GM19099 (cell line): ENCODE data around the gene CDH13.

Experiments used
- POLR2A ChIP-seq: IDR thresholded peaks from 3 replicates; pipeline ENCODE4 v1.6.1; 2011; ENCODE audit warnings: low read depth; ENCODE audit not compliant: insufficient read length; ENCODE audit errors: extremely low read depth

Gene CDH13

GRCh38 chr16:83296505-83296904, 669.7 kb downstream of the CDH13 start:
- no peak for TF ChIP-seq POLR2A

GRCh38 chr16:83298541-83298940, 671.8 kb downstream of the CDH13 start:
- TF ChIP-seq POLR2A = no peak

GRCh38 chr16:83300326-83300725, 673.6 kb downstream of the CDH13 start:
- TF ChIP-seq POLR2A = no peak

GRCh38 chr16:83301971-83302370, 675.2 kb downstream of the CDH13 start:
- TF ChIP-seq POLR2A = no peak

GRCh38 chr16:83302853-83303252, 676.1 kb downstream of the CDH13 start:
- no peak for TF ChIP-seq POLR2A

GRCh38 chr16:83305092-83305491, 678.3 kb downstream of the CDH13 start:
- no peak for TF ChIP-seq POLR2A

- no peak for TF ChIP-seq POLR2A
Observed at GRCh38 chr16:83306961-83307593, 680.3 kb downstream of the CDH13 start.

- TF ChIP-seq POLR2A = no peak
Observed at GRCh38 chr16:83307594-83307992, 680.8 kb downstream of the CDH13 start.

- no peak for TF ChIP-seq POLR2A
Observed at GRCh38 chr16:83308414-83308813, 681.6 kb downstream of the CDH13 start.

GRCh38 chr16:83310816-83311215, 684.0 kb downstream of the CDH13 start:
- TF ChIP-seq POLR2A = no peak

- TF ChIP-seq POLR2A = no peak
Observed at GRCh38 chr16:83312015-83312717, 685.4 kb downstream of the CDH13 start.

GRCh38 chr16:83312718-83313245, 686.0 kb downstream of the CDH13 start:
- TF ChIP-seq POLR2A = no peak

- no peak for TF ChIP-seq POLR2A
Observed at GRCh38 chr16:83315271-83315670, 688.5 kb downstream of the CDH13 start.

GRCh38 chr16:83316458-83316857, 689.7 kb downstream of the CDH13 start:
- TF ChIP-seq POLR2A = no peak

- TF ChIP-seq POLR2A = no peak
Observed at GRCh38 chr16:83318390-83318789, 691.6 kb downstream of the CDH13 start.

- no peak for TF ChIP-seq POLR2A
Observed at GRCh38 chr16:83328936-83329335, 702.2 kb downstream of the CDH13 start.

GRCh38 chr16:83329441-83329840, 702.7 kb downstream of the CDH13 start:
- TF ChIP-seq POLR2A = no peak

- no peak for TF ChIP-seq POLR2A
Observed at GRCh38 chr16:83330251-83330650, 703.5 kb downstream of the CDH13 start.
